H1 (cell line): ENCODE measurements around the gene CTSC. TPM values are rescaled to one million over a fixed set of nuclear protein-coding genes. Genes with fewer than 3 reads are reported as not detected.

ENCODE experiments used
- CTCF ChIA-PET: fragments of 300-600 bp; sonication (Branson Sonifier 250); formaldehyde crosslinking; loops from one replicate; lab custom pipeline; 2021; ENCODE audit not compliant: partially characterized antibody; lab: Charles Lee
- POLR2A ChIA-PET: fragments of 300-600 bp; sonication (Branson Sonifier 250); formaldehyde crosslinking; loops from one replicate; lab custom pipeline; 2021; ENCODE audit warnings: inconsistent platforms; ENCODE audit not compliant: partially characterized antibody; lab: Charles Lee
- DNase-seq, 2 experiments: peaks; one replicate each; pipeline versions ENCODE4 v3.0.0 to v3.0.0-alpha.2; 2010 to 2022; ENCODE audit warnings: low spot score in 2 of 2, low read depth in 1 of 2, mixed read lengths in 1 of 2
- FAIRE-seq: peaks from 2 replicates; lab custom pipeline; 2011; peaks lifted over from hg19 to GRCh38; lab: Jason Lieb, UNC
- H2AFZ ChIP-seq: 2 replicates; pipeline ENCODE4 v1.8.1; 2012; ENCODE audit warnings: low read length, inconsistent platforms
- H2AK5ac ChIP-seq: 2 replicates; pipeline ENCODE4 v1.6.1; 2013; ENCODE audit warnings: low read depth, low read length
- H2BK120ac ChIP-seq: replicated peaks from 2 replicates; pipeline ENCODE3; 2013; ENCODE audit warnings: low read depth, low read length, inconsistent platforms
- H2BK12ac ChIP-seq: 2 replicates; pipeline ENCODE4 v1.6.1; 2013; ENCODE audit warnings: low read depth, low read length
- H2BK15ac ChIP-seq: 2 replicates; pipeline ENCODE4 v1.6.1; 2013; ENCODE audit warnings: low read length
- H2BK20ac ChIP-seq: 2 replicates; pipeline ENCODE4 v1.6.1; 2013; ENCODE audit warnings: low read length
- H2BK5ac ChIP-seq: 2 replicates; pipeline ENCODE4 v1.6.1; 2013; ENCODE audit warnings: low read depth, low read length
- H3K14ac ChIP-seq: 2 replicates; pipeline ENCODE4 v1.6.1; 2013; ENCODE audit warnings: inconsistent platforms; ENCODE audit not compliant: insufficient read length
- H3K18ac ChIP-seq: 2 replicates; pipeline ENCODE4 v1.6.1; 2013; ENCODE audit warnings: low read length; ENCODE audit errors: extremely low read depth
- H3K23ac ChIP-seq: 2 replicates; pipeline ENCODE4 v1.6.1; 2013; ENCODE audit warnings: inconsistent platforms; ENCODE audit not compliant: insufficient read length
- H3K23me2 ChIP-seq: 2 replicates; pipeline ENCODE4 v1.6.1; 2013; ENCODE audit warnings: low read depth, low read length
- H3K27ac ChIP-seq: 2 replicates; pipeline ENCODE4 v1.6.1; 2011; ENCODE audit warnings: low read depth, low read length, inconsistent platforms
- H3K27me3 ChIP-seq, 4 experiments: replicated peaks in 1 of 4; 1 replicate in 1 of 4; 2 replicates in 3 of 4; pipeline versions ENCODE4 v1.6.1 to v1.8.1; 2011 to 2013; ENCODE audit warnings: low read length in 3 of 4, mild to moderate bottlenecking in 3 of 4, inconsistent platforms in 2 of 4, mixed read lengths in 2 of 4, moderate library complexity in 1 of 4; ENCODE audit not compliant: control insufficient read depth in 3 of 4, insufficient read depth in 3 of 4; ENCODE audit errors: extremely low read depth in 1 of 4
- H3K36me3 ChIP-seq, 4 experiments: 2 replicates each; pipeline versions ENCODE4 v1.6.1 to v1.8.1; 2011 to 2013; ENCODE audit warnings: mild to moderate bottlenecking in 4 of 4, low read length in 3 of 4, moderate library complexity in 2 of 4, control low read depth in 1 of 4, inconsistent platforms in 1 of 4; ENCODE audit not compliant: insufficient read depth in 4 of 4, control insufficient read depth in 2 of 4
- H3K4ac ChIP-seq: replicated peaks from 2 replicates; pipeline ENCODE3; 2013; ENCODE audit warnings: low read length, low read depth, mixed read lengths, inconsistent platforms; ENCODE audit not compliant: insufficient read length
- H3K4me1 ChIP-seq, 4 experiments: replicated peaks in 1 of 4; 1 replicate in 1 of 4; 2 replicates in 3 of 4; pipeline versions ENCODE4 v1.6.1 to v1.8.1; 2011 to 2013; ENCODE audit warnings: low read length in 3 of 4, inconsistent platforms in 2 of 4, mixed read lengths in 1 of 4; ENCODE audit not compliant: insufficient read depth in 4 of 4, control insufficient read depth in 3 of 4
- H3K4me2 ChIP-seq, 2 experiments: 2 replicates each; pipeline versions ENCODE4 v1.6.1 to v1.8.1; 2011 to 2013; ENCODE audit warnings: low read depth in 2 of 2, low read length in 2 of 2, control low read depth in 1 of 2, inconsistent platforms in 1 of 2, mild to moderate bottlenecking in 1 of 2; ENCODE audit not compliant: insufficient read depth in 1 of 2
- H3K4me3 ChIP-seq, 4 experiments: fragments of 200-600, 300-600 bp in 1 of 4; sonication (generic), shearing (Covaris generic), sonication (Bioruptor Twin) in 1 of 4; 2 replicates each; pipeline versions ENCODE4 v1.5.1 to v1.8.1; 2011 to 2016; ENCODE audit warnings: low read length in 4 of 4, low read depth in 3 of 4, control low read depth in 2 of 4, inconsistent platforms in 2 of 4, mild to moderate bottlenecking in 2 of 4, mixed read lengths in 1 of 4, moderate library complexity in 1 of 4; ENCODE audit not compliant: insufficient read depth in 2 of 4; ENCODE audit errors: extremely low read depth in 1 of 4
- H3K56ac ChIP-seq: replicated peaks from 2 replicates; pipeline ENCODE3; 2013; ENCODE audit warnings: low read depth, mild to moderate bottlenecking, mixed read lengths, low read length, inconsistent platforms; ENCODE audit not compliant: insufficient read length
- H3K79me1 ChIP-seq: 2 replicates; pipeline ENCODE4 v1.6.1; 2013; ENCODE audit warnings: low read depth, low read length, control low read depth
- H3K79me2 ChIP-seq, 2 experiments: 2 replicates each; pipeline versions ENCODE4 v1.6.1 to v1.8.1; 2012 to 2013; ENCODE audit warnings: low read length in 2 of 2, mild to moderate bottlenecking in 2 of 2, inconsistent platforms in 1 of 2; ENCODE audit not compliant: insufficient read depth in 2 of 2, control insufficient read depth in 1 of 2
- H3K9ac ChIP-seq, 4 experiments: replicated peaks in 1 of 4; 1 replicate in 1 of 4; 2 replicates in 3 of 4; pipeline versions ENCODE4 v1.6.1 to v1.8.1; 2011 to 2013; ENCODE audit warnings: low read depth in 3 of 4, low read length in 3 of 4, control low read depth in 2 of 4, mild to moderate bottlenecking in 2 of 4, moderate library complexity in 2 of 4, inconsistent platforms in 1 of 4; ENCODE audit errors: extremely low read depth in 1 of 4
- H3K9me3 ChIP-seq, 2 experiments: 2 replicates each; pipeline versions ENCODE4 v1.6.1 to v1.8.1; 2012 to 2013; ENCODE audit warnings: mild to moderate bottlenecking in 2 of 2, moderate library complexity in 2 of 2, control low read depth in 1 of 2, inconsistent platforms in 1 of 2, low read depth in 1 of 2, low read length in 1 of 2, mixed read lengths in 1 of 2; ENCODE audit not compliant: insufficient read depth in 2 of 2
- H4K20me1 ChIP-seq, 2 experiments: replicated peaks in 1 of 2; 2 replicates each; pipeline versions ENCODE3 to v1.8.1; 2011 to 2013; ENCODE audit warnings: inconsistent platforms in 2 of 2, low read length in 2 of 2, mild to moderate bottlenecking in 1 of 2; ENCODE audit not compliant: insufficient read depth in 2 of 2, control insufficient read depth in 1 of 2
- H4K5ac ChIP-seq: 2 replicates; pipeline ENCODE4 v1.6.1; 2013; ENCODE audit warnings: low read length, low read depth, mixed read lengths, inconsistent platforms; ENCODE audit not compliant: insufficient read length
- H4K8ac ChIP-seq: 2 replicates; pipeline ENCODE4 v1.8.0; 2013; ENCODE audit warnings: mild to moderate bottlenecking, moderate library complexity, low read length, inconsistent platforms; ENCODE audit not compliant: insufficient read depth; ENCODE audit errors: extremely low read depth
- H4K91ac ChIP-seq: replicated peaks from 2 replicates; pipeline ENCODE3; 2013; ENCODE audit warnings: low read length, mixed read lengths, inconsistent platforms; ENCODE audit not compliant: insufficient read length
- ATF3 ChIP-seq: IDR thresholded peaks from 2 replicates; pipeline ENCODE4 v1.6.1; 2011; ENCODE audit warnings: low read depth, mild to moderate bottlenecking, low read length; ENCODE audit not compliant: insufficient read depth
- CHD2 ChIP-seq: IDR thresholded peaks from 2 replicates; pipeline ENCODE4 v1.6.1; 2012; ENCODE audit warnings: low read length, improper control_type of control experiment
- EP300 ChIP-seq, 2 experiments: IDR thresholded peaks; 1 replicate in 1 of 2; 2 replicates in 1 of 2; pipeline ENCODE4 v1.6.1; 2011 to 2012; ENCODE audit warnings: low read depth in 2 of 2, low read length in 2 of 2, mild to moderate bottlenecking in 2 of 2, borderline replicate concordance in 1 of 2, inconsistent platforms in 1 of 2, moderate library complexity in 1 of 2
- HDAC6 ChIP-seq: IDR thresholded peaks from one replicate; pipeline ENCODE4 v1.7.1; 2012; ENCODE audit warnings: low read depth, mild to moderate bottlenecking, inconsistent platforms, low read length, moderate library complexity
- TAF1 ChIP-seq: IDR thresholded peaks from 2 replicates; pipeline ENCODE4 v1.6.1; 2011; ENCODE audit warnings: mild to moderate bottlenecking, low read depth, low read length
- YY1 ChIP-seq: IDR thresholded peaks from 2 replicates; pipeline ENCODE4 v1.6.1; 2011; ENCODE audit warnings: low read depth, mild to moderate bottlenecking, low read length
- WGBS, 2 experiments: shearing (Covaris generic) in 1 of 2; methylation state at CpG; one replicate each; pipeline versions ENCODE4 v1.1.6 to v1.1.7; 2013 to 2015; ENCODE audit warnings: low lambda C conversion rate in 2 of 2, mixed read lengths in 2 of 2, inconsistent platforms in 1 of 2, low coverage in 1 of 2, missing lambda C conversion rate in 1 of 2; ENCODE audit not compliant: insufficient replicate concordance in 2 of 2, insufficient coverage in 1 of 2, insufficient read length in 1 of 2; ENCODE audit errors: extremely low coverage in 1 of 2, missing lambda C conversion rate in 1 of 2; 5-methylcytosine and 5-hydroxymethylcytosine counted together
- polyA plus RNA-seq, 7 experiments: library from polyadenylated mRNA; depleted of rRNA in 3 of 7; stranded (reverse) in 5 of 7; unstranded in 2 of 7; fragments of >200 nt in 5 of 7; fragments of 200-250 nt in 2 of 7; gene quantifications; 1 replicate in 5 of 7; 2 replicates in 1 of 7; 4 replicates in 1 of 7; pipeline versions ENCODE4 v1.2.1 to v1.2.3, GENCODE V29; 2011 to 2013; ENCODE audit warnings: missing spikeins in 2 of 7, mixed read lengths in 2 of 7
- total RNA-seq: library from RNA; stranded (reverse); fragmentation: NEBNext Ultra II Directional; extraction: Animal tissue kit (Norgen Biotek cat#: 25700); gene quantifications from 2 replicates; pipeline ENCODE4 v1.2.1, GENCODE V29; 2021

The CTSC gene
- total and polyA plus RNA-seq, 2 of the 8 experiments (the other 6 are each of a cell fraction or from before 2014, with no cell fraction given) = 347 to 369 TPM

- no peak overlapping the region for H3K4me3 ChIP-seq
- no peak for FAIRE-seq
Observed at GRCh38 chr11:88324562-88325345, 12.8 kb downstream of the CTSC start.

More at GRCh38 chr11:88324562-88325345, 12.8 kb downstream of the CTSC start:
- no peak for DNase-seq
- H2BK15ac ChIP-seq = no peak overlapping the region
- H3K14ac ChIP-seq = no peak overlapping the region
- no peak overlapping the region for H3K23ac ChIP-seq
- H3K18ac ChIP-seq = no peak overlapping the region
- H2AK5ac ChIP-seq = no peak overlapping the region
- no peak overlapping the region for H4K8ac ChIP-seq
- CTCF ChIA-PET = interaction anchor here (1.1 to 2.1 kb wide), 3 partner anchors 11 to 93 kb away, joined by 3 to 7 read pairs (median 6); no protein-coding TSS in a partner anchor
- H3K36me3 ChIP-seq = peaks cover 0 to 69% (median 26%) of the 10 kb centered on the region in 4 experiments; a peak in 6 of 8 replicates
- H3K23me2 ChIP-seq = no peaks in the 10 kb centered on the region
- peaks cover 12 to 100% of the 10 kb centered on the region in 2 experiments for H3K79me2 ChIP-seq
- H4K91ac ChIP-seq = no peak overlapping the region
- no peak overlapping the region for H3K4me2 ChIP-seq
- H3K4ac ChIP-seq = no peak overlapping the region
- H3K9me3 ChIP-seq = no peaks in the 10 kb centered on the region
- no peak for TF ChIP-seq TAF1
- no peak for TF ChIP-seq ATF3
- TF ChIP-seq EP300 (IDR thresholded peaks at IDR 0.05; ENCODE audit: borderline replicate concordance in 1 of 2, low read depth in 2 of 2, low read length in 2 of 2) = no peak
- no peak for TF ChIP-seq CHD2
- TF ChIP-seq HDAC6 = no peak
- no peak for TF ChIP-seq YY1
- POLR2A ChIA-PET = interaction anchor here (1.0 to 13.8 kb wide), 10 partner anchors 8 to 40 kb away, joined by 3 to 129 read pairs (median 4); partner anchors contain the start of gene CTSC
- no peak overlapping the region for H2BK5ac ChIP-seq
- no peak overlapping the region for H3K27ac ChIP-seq
- peaks cover 12 to 13% of the 10 kb centered on the region in 2 experiments for H4K20me1 ChIP-seq
- no peak overlapping the region for H3K9ac ChIP-seq
- H2BK12ac ChIP-seq = no peak overlapping the region
- H3K79me1 ChIP-seq = peaks cover 3% of the 10 kb centered on the region; the same call in 1 of the 2 replicates
- H4K5ac ChIP-seq = no peak overlapping the region
- no peak overlapping the region for H2AFZ ChIP-seq
- H3K56ac ChIP-seq = no peak overlapping the region
- 89% methylated on average over 4 of the region's 4 CpGs; no CpG with 5 or more reads in 1 of the 2 experiments for WGBS, 2 experiments
- H3K27me3 ChIP-seq = no peaks in the 10 kb centered on the region
- H2BK20ac ChIP-seq = no peak overlapping the region
- H2BK120ac ChIP-seq = no peak overlapping the region
- peaks cover 0 to 14% (median 1%) of the 10 kb centered on the region in 4 experiments; a peak in 2 of 7 replicates for H3K4me1 ChIP-seq
